CD14-positive monocyte (primary cell): ENCODE data around the gene INF2. TPM values are rescaled to one million over a fixed set of nuclear protein-coding genes. Genes with fewer than 3 reads are reported as not detected.

Source experiments
- DNase-seq, 3 donors: peaks; one replicate each; pipeline ENCODE4 v3.0.0-alpha.2; 2011 to 2022
- H2AFZ ChIP-seq: 2 replicates; pipeline ENCODE4 v1.6.0; 2012; ENCODE audit warnings: mild to moderate bottlenecking, low read depth, low read length, inconsistent platforms; ENCODE audit not compliant: insufficient read depth, poor library complexity, severe bottlenecking
- H3K27ac ChIP-seq, 2 donors: 1 replicate in 1 of 2; 2 replicates in 1 of 2; pipeline ENCODE4 v1.5.1; 2012 to 2013; ENCODE audit warnings: low read length in 2 of 2, control low read depth in 1 of 2, inconsistent platforms in 1 of 2, low read depth in 1 of 2, mild to moderate bottlenecking in 1 of 2
- H3K27me3 ChIP-seq, 2 donors: one replicate each; pipeline versions ENCODE4 v1.6.0 to v1.6.1; 2011 to 2013; ENCODE audit warnings: low read length in 2 of 2; ENCODE audit not compliant: control insufficient read depth in 2 of 2, insufficient read depth in 2 of 2
- H3K36me3 ChIP-seq, 2 donors: replicated peaks in 1 of 2; 1 replicate in 1 of 2; 2 replicates in 1 of 2; pipeline versions ENCODE4 v1.5.1 to v1.6.1; 2012 to 2013; ENCODE audit warnings: low read length in 2 of 2, control low read depth in 1 of 2, inconsistent platforms in 1 of 2, mild to moderate bottlenecking in 1 of 2; ENCODE audit not compliant: insufficient read depth in 2 of 2, control insufficient read depth in 1 of 2
- H3K4me1 ChIP-seq, 2 donors: 1 replicate in 1 of 2; 2 replicates in 1 of 2; pipeline versions ENCODE4 v1.5.1 to v1.6.1; 2012 to 2013; ENCODE audit warnings: low read length in 2 of 2, control low read depth in 1 of 2, inconsistent platforms in 1 of 2, mild to moderate bottlenecking in 1 of 2, moderate library complexity in 1 of 2; ENCODE audit not compliant: insufficient read depth in 2 of 2, control insufficient read depth in 1 of 2
- H3K4me2 ChIP-seq: replicated peaks from 2 replicates; pipeline ENCODE3; 2012; ENCODE audit warnings: low read length, moderate library complexity, mild to moderate bottlenecking; ENCODE audit not compliant: poor library complexity, severe bottlenecking; ENCODE audit errors: extremely low read depth
- H3K4me3 ChIP-seq, 3 experiments: fragments of 200-600 bp in 1 of 3; sonication (generic) in 1 of 3; replicated peaks in 1 of 3; 1 replicate in 2 of 3; 2 replicates in 1 of 3; pipeline ENCODE4 v1.5.1; 2011 to 2013; ENCODE audit warnings: low read length in 3 of 3, mild to moderate bottlenecking in 3 of 3, control low read depth in 2 of 3, low read depth in 2 of 3, inconsistent platforms in 1 of 3, moderate library complexity in 1 of 3
- H3K79me2 ChIP-seq: 2 replicates; pipeline ENCODE4 v1.6.0; 2012; ENCODE audit warnings: mild to moderate bottlenecking, control low read depth, inconsistent platforms, low read length, moderate library complexity; ENCODE audit not compliant: insufficient read depth
- H3K9ac ChIP-seq: 2 replicates; pipeline ENCODE4 v1.6.0; 2017; ENCODE audit warnings: low read length, mild to moderate bottlenecking; ENCODE audit not compliant: insufficient read depth, poor library complexity, severe bottlenecking
- H3K9me3 ChIP-seq, 2 donors: replicated peaks in 1 of 2; 1 replicate in 1 of 2; 2 replicates in 1 of 2; pipeline versions ENCODE4 v1.5.1 to v1.6.1; 2012 to 2013; ENCODE audit warnings: low read length in 2 of 2, control low read depth in 1 of 2; ENCODE audit not compliant: control insufficient read depth in 1 of 2, insufficient read depth in 1 of 2
- H4K20me1 ChIP-seq: 2 replicates; pipeline ENCODE4 v1.6.0; 2012; ENCODE audit warnings: mild to moderate bottlenecking, low read length, control low read depth, moderate library complexity; ENCODE audit not compliant: insufficient read depth
- H3K27ac Mint-ChIP-seq, 7 donors: one replicate each; pipeline ENCODE4 v1.8.0; 2020; ENCODE audit warnings: mild to moderate bottlenecking in 7 of 7, mixed read lengths in 7 of 7, moderate library complexity in 6 of 7, inconsistent platforms in 2 of 7
- H3K27me3 Mint-ChIP-seq, 3 donors: one replicate each; pipeline ENCODE4 v1.8.0; 2021 to 2022; ENCODE audit warnings: low read depth in 3 of 3, mild to moderate bottlenecking in 3 of 3, mixed read lengths in 3 of 3, moderate library complexity in 3 of 3, inconsistent platforms in 1 of 3
- H3K36me3 Mint-ChIP-seq, 2 donors: one replicate each; pipeline ENCODE4 v1.8.0; 2020; ENCODE audit warnings: mixed read lengths in 2 of 2, inconsistent platforms in 1 of 2, mild to moderate bottlenecking in 1 of 2
- H3K4me1 Mint-ChIP-seq: one replicate; pipeline ENCODE4 v1.8.0; 2020; ENCODE audit warnings: mild to moderate bottlenecking, mixed read lengths
- H3K4me3 Mint-ChIP-seq, 2 donors: one replicate each; pipeline ENCODE4 v1.8.0; 2020; ENCODE audit warnings: mild to moderate bottlenecking in 2 of 2, mixed read lengths in 2 of 2, moderate library complexity in 1 of 2
- H3K9me3 Mint-ChIP-seq, 7 donors: one replicate each; pipeline ENCODE4 v1.8.0; 2020 to 2022; ENCODE audit warnings: mixed read lengths in 7 of 7, mild to moderate bottlenecking in 6 of 7, moderate library complexity in 6 of 7, inconsistent platforms in 2 of 7
- CTCF ChIP-seq: fragments of 200-600 bp; IDR thresholded peaks from one replicate; pipeline ENCODE4 v1.8.0; 2022; ENCODE audit warnings: antibody characterized with exemption, mild to moderate bottlenecking
- WGBS: methylation state at CpG from one replicate; pipeline ENCODE4 v1.1.5; 2013; ENCODE audit warnings: missing lambda C conversion rate; ENCODE audit not compliant: insufficient coverage; 5-methylcytosine and 5-hydroxymethylcytosine counted together
- intact Hi-C, 2 donors: fragments of 100-400 bp; cut with micrococcal nuclease; formaldehyde crosslinking; loops; one replicate each; pipeline versions ENCODE4 v1.15.0 to v1.15.1; 2023
- polyA plus RNA-seq, 3 donors: library from polyadenylated mRNA; depleted of rRNA in 1 of 3; unstranded in 2 of 3; stranded (reverse) in 1 of 3; fragments of 300-500 nt in 2 of 3; fragments of >200 nt in 1 of 3; fragmentation: Illumina TruSeq in 2 of 3; gene quantifications; 1 replicate in 2 of 3; 2 replicates in 1 of 3; pipeline ENCODE4 v1.2.3, GENCODE V29; 2012 to 2021

Gene INF2
- polyA plus RNA-seq, 3 donors = 2.9 to 23.3 (median 3.8) TPM

- H3K36me3 ChIP-seq = no peaks in the 10 kb centered on the region
- H3K27me3 ChIP-seq = no peaks in the 10 kb centered on the region
- no peak for DNase-seq
- Mint-ChIP-seq H3K27ac (no peak overlapping the region), H3K36me3 (no peaks in the 10 kb centered on the region), H3K9me3 (no peaks in the 10 kb centered on the region), H3K4me1 (peaks cover 11% of the 10 kb centered on the region), H3K4me3 (no peak overlapping the region), H3K27me3 (peaks cover 0 to 9% (median 6%) of the 10 kb centered on the region in 3 donors)
- H3K79me2 ChIP-seq = no peaks in the 10 kb centered on the region
- no peaks in the 10 kb centered on the region for H3K9me3 ChIP-seq
- intact Hi-C loops = no loop called here
- no peak overlapping the region for H2AFZ ChIP-seq
- no peak for TF ChIP-seq CTCF
- no peak overlapping the region for H3K27ac ChIP-seq
- peaks cover 12% of the 10 kb centered on the region in 2 donors for H3K4me1 ChIP-seq
- H3K4me3 ChIP-seq = no peak overlapping the region
- H3K9ac ChIP-seq = no peak overlapping the region
- WGBS = 93% methylated on average over 16 of the region's 18 CpGs
- no peak overlapping the region for H3K4me2 ChIP-seq
- no peaks in the 10 kb centered on the region for H4K20me1 ChIP-seq
These were observed 42.2 kb downstream of the INF2 start for GRCh38 chr14:104731320-104732294.

GRCh38 chr14:104732355-104732804 lies 43.0 kb downstream of the INF2 start:
- no peaks in the 10 kb centered on the region for H3K79me2 ChIP-seq
- no peaks in the 10 kb centered on the region for H3K27me3 ChIP-seq
- H3K4me3 ChIP-seq = no peak overlapping the region
- Mint-ChIP-seq H3K27ac (no peak overlapping the region), H3K36me3 (no peaks in the 10 kb centered on the region), H3K4me1 (peaks cover 11% of the 10 kb centered on the region), H3K9me3 (no peaks in the 10 kb centered on the region), H3K4me3 (no peak overlapping the region), H3K27me3 (peaks cover 0 to 10% (median 5%) of the 10 kb centered on the region in 3 donors)
- no peaks in the 10 kb centered on the region for H4K20me1 ChIP-seq
- no peak for TF ChIP-seq CTCF
- no peak overlapping the region for H3K4me2 ChIP-seq
- WGBS = 85% methylated on average over 10 of the region's 14 CpGs
- intact Hi-C loops = no loop called here
- H3K36me3 ChIP-seq = no peaks in the 10 kb centered on the region
- no peaks in the 10 kb centered on the region for H3K9me3 ChIP-seq
- H2AFZ ChIP-seq = no peak overlapping the region
- no peak overlapping the region for H3K27ac ChIP-seq
- DNase-seq = no peak
- H3K9ac ChIP-seq = no peak overlapping the region
- H3K4me1 ChIP-seq = peaks cover 12 to 13% of the 10 kb centered on the region in 2 donors
